ENCODE data around the gene CFAP58. TPM values are rescaled to one million over a fixed set of nuclear protein-coding genes. Genes with fewer than 3 reads are reported as not detected.
A peak's percentile ranks its signal among the peaks of the same experiment; 100 is the strongest.

Gene CFAP58
- total and polyA plus RNA-seq, 7 experiments from 2014 or later: 0.17 TPM; not detected in 6

- H3K27ac ChIP-seq (ENCODE audit: low read depth, low read length): no peak overlapping the region
- ChIA-PET CTCF (interaction anchor here (1.3 to 2.3 kb wide), 4 partner anchors 10 to 49 kb away, joined by 6 to 23 read pairs (median 9); no protein-coding TSS in a partner anchor), POLR2A (interaction anchor here (0.7 to 1.5 kb wide), 3 partner anchors 12 to 66 kb away, joined by 3 to 6 read pairs (median 4); no protein-coding TSS in a partner anchor)
- H3K27me3 ChIP-seq (ENCODE audit: control insufficient read depth in 2 of 2, insufficient read depth in 2 of 2, low read length in 2 of 2): no peaks in the 10 kb centered on the region
- peaks cover 15 to 38% (median 28%) of the 10 kb centered on the region in 7 donors for H3K4me1 Mint-ChIP-seq
- peaks cover 0 to 12% (median 0%) of the 10 kb centered on the region in 5 donors for H3K36me3 Mint-ChIP-seq
- H3K27ac Mint-ChIP-seq: peak overlapping the region in 2 of 9 donors; percentile 5 to 98
- H3K4me1 ChIP-seq (ENCODE audit: control insufficient read depth in 2 of 2, insufficient read depth in 2 of 2, low read length in 2 of 2): peaks cover 10 to 12% of the 10 kb centered on the region in 2 donors
- H3K9me3 ChIP-seq (ENCODE audit: control insufficient read depth in 2 of 3, low read length in 3 of 3): no peaks in the 10 kb centered on the region
- peaks cover 0 to 10% (median 0%) of the 10 kb centered on the region in 3 experiments for H3K36me3 ChIP-seq (ENCODE audit: control insufficient read depth in 2 of 3, insufficient read depth in 3 of 3, low read length in 3 of 3)
- intact Hi-C loops (cut with micrococcal nuclease): no loop called here
- H3K4me3 Mint-ChIP-seq: peak overlapping the region in 3 of 10 donors; percentile 91 to 98 (median 96)
- ATAC-seq (no peak), DNase-seq (no peak)
- H3K9me3 Mint-ChIP-seq: peaks cover 0 to 5% (median 2%) of the 10 kb centered on the region in 11 donors
- H3K27me3 Mint-ChIP-seq: peaks cover 0 to 10% (median 0%) of the 10 kb centered on the region in 5 donors
- no peak overlapping the region for H3K4me3 ChIP-seq (ENCODE audit: low read length)
Measured at GRCh38 chr10:104340641-104341040, 13.0 kb upstream of the CFAP58 start.

GRCh38 chr10:104342941-104343411 lies 10.7 kb upstream of the CFAP58 start:
- H3K4me3 ChIP-seq (ENCODE audit: low read length): no peak overlapping the region
- no peak overlapping the region for H3K4me3 Mint-ChIP-seq
- peaks cover 11 to 41% (median 32%) of the 10 kb centered on the region in 7 donors for H3K4me1 Mint-ChIP-seq
- intact Hi-C loops (cut with micrococcal nuclease): no loop called here
- peaks cover 0 to 9% (median 3%) of the 10 kb centered on the region in 11 donors for H3K9me3 Mint-ChIP-seq
- H3K36me3 Mint-ChIP-seq: peaks cover 0 to 10% (median 0%) of the 10 kb centered on the region in 5 donors
- DNase-seq (no peak), ATAC-seq (no peak)
- ChIA-PET CTCF (interaction anchor here (1.4 to 2.3 kb wide), 2 partner anchors 11 to 37 kb away, joined by 5 to 23 read pairs; partner anchors contain the start of gene CFAP58), POLR2A (interaction anchor here (1.3 kb wide), 1 partner anchor 50 kb away, joined by 5 read pairs; no protein-coding TSS in a partner anchor)
- no peaks in the 10 kb centered on the region for H3K9me3 ChIP-seq (ENCODE audit: control insufficient read depth in 2 of 3, low read length in 3 of 3)
- H3K27me3 Mint-ChIP-seq: peaks cover 0 to 10% (median 0%) of the 10 kb centered on the region in 5 donors
- no peak overlapping the region for H3K27ac ChIP-seq (ENCODE audit: low read depth, low read length)
- H3K4me1 ChIP-seq (ENCODE audit: control insufficient read depth in 2 of 2, insufficient read depth in 2 of 2, low read length in 2 of 2): peaks cover 5 to 12% of the 10 kb centered on the region in 2 donors
- H3K27me3 ChIP-seq (ENCODE audit: control insufficient read depth in 2 of 2, insufficient read depth in 2 of 2, low read length in 2 of 2): no peaks in the 10 kb centered on the region
- H3K27ac Mint-ChIP-seq: no peak overlapping the region
- H3K36me3 ChIP-seq (ENCODE audit: control insufficient read depth in 2 of 3, insufficient read depth in 3 of 3, low read length in 3 of 3): peaks cover 0 to 5% (median 0%) of the 10 kb centered on the region in 3 experiments

- DNase-seq: no peak
- Mint-ChIP-seq H3K36me3 (peaks cover 0 to 9% (median 0%) of the 10 kb centered on the region in 5 donors), H3K4me3 (no peak overlapping the region), H3K27me3 (peaks cover 0 to 8% (median 0%) of the 10 kb centered on the region in 5 donors), H3K4me1 (peaks cover 11 to 34% (median 27%) of the 10 kb centered on the region in 7 donors), H3K27ac (no peak overlapping the region), H3K9me3 (peaks cover 0 to 9% (median 3%) of the 10 kb centered on the region in 11 donors)
- Histone ChIP-seq H3K27me3 (ENCODE audit: control insufficient read depth in 2 of 2, insufficient read depth in 2 of 2, low read length in 2 of 2) (no peaks in the 10 kb centered on the region), H3K27ac (ENCODE audit: low read depth, low read length) (no peak overlapping the region), H3K9me3 (ENCODE audit: control insufficient read depth in 2 of 3, low read length in 3 of 3) (no peaks in the 10 kb centered on the region), H3K4me1 (ENCODE audit: control insufficient read depth in 2 of 2, insufficient read depth in 2 of 2, low read length in 2 of 2) (peaks cover 5 to 6% of the 10 kb centered on the region in 2 donors), H3K4me3 (ENCODE audit: low read length) (no peak overlapping the region), H3K36me3 (ENCODE audit: control insufficient read depth in 2 of 3, insufficient read depth in 3 of 3, low read length in 3 of 3) (no peaks in the 10 kb centered on the region)
- ChIA-PET CTCF (no interaction called here), POLR2A (interaction anchor here (0.8 kb wide), 1 partner anchor 10 kb away, joined by 3 read pairs; no protein-coding TSS in a partner anchor)
- intact Hi-C loops (cut with micrococcal nuclease): no loop called here
- ATAC-seq: no peak
Measured at GRCh38 chr10:104344219-104344618, 9.4 kb upstream of the CFAP58 start.

DNA sequence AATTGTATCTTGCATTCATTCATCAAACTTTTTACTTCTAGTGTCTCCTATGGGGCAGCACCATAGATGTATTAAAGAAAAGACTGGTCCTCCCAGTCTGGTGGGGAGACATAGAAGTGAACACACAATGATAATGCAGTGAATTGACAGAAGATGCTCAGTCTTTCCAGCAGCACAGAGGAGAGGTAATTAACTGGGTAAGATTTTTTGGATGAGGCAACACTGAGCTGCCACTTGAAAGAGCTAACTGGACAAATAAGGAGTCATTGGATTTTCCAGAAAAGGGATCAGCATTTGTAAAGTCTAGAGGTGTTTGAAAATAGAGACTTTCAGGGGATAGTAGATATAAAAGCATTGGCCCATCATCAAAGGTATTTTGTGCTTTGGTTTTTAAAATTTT lies 8.1 kb upstream of the CFAP58 start:
- ATAC-seq (no peak), DNase-seq (no peak)
- H3K4me3 Mint-ChIP-seq: peak overlapping the region in 2 of 10 donors; percentile 20 to 38
- H3K36me3 ChIP-seq (ENCODE audit: control insufficient read depth in 2 of 3, insufficient read depth in 3 of 3, low read length in 3 of 3): no peaks in the 10 kb centered on the region
- H3K4me1 ChIP-seq (ENCODE audit: control insufficient read depth in 2 of 2, insufficient read depth in 2 of 2, low read length in 2 of 2): peaks cover 5 to 11% of the 10 kb centered on the region in 2 donors
- H3K9me3 ChIP-seq (ENCODE audit: control insufficient read depth in 2 of 3, low read length in 3 of 3): no peaks in the 10 kb centered on the region
- H3K4me1 Mint-ChIP-seq: peaks cover 6 to 23% (median 18%) of the 10 kb centered on the region in 7 donors
- peak overlapping the region in 5 of 9 donors; percentile 26 to 72 (median 48) for H3K27ac Mint-ChIP-seq
- peaks cover 0 to 2% (median 0%) of the 10 kb centered on the region in 5 donors for H3K27me3 Mint-ChIP-seq
- H3K4me3 ChIP-seq (ENCODE audit: low read length): no peak overlapping the region
- ChIA-PET CTCF (interaction anchor here (0.7 to 10.9 kb wide), 5 partner anchors 24 to 72 kb away, joined by 3 to 259 read pairs (median 4); no protein-coding TSS in a partner anchor), POLR2A (interaction anchor here (0.8 to 2.4 kb wide), 7 partner anchors 7 to 54 kb away, joined by 3 to 11 read pairs (median 6); partner anchors contain the start of gene ITPRIP)
- H3K27ac ChIP-seq (ENCODE audit: low read depth, low read length): no peak overlapping the region
- no peaks in the 10 kb centered on the region for H3K27me3 ChIP-seq (ENCODE audit: control insufficient read depth in 2 of 2, insufficient read depth in 2 of 2, low read length in 2 of 2)
- peaks cover 0 to 9% (median 3%) of the 10 kb centered on the region in 11 donors for H3K9me3 Mint-ChIP-seq
- intact Hi-C loops (cut with micrococcal nuclease): no loop called here
- H3K36me3 Mint-ChIP-seq: peaks cover 0 to 9% (median 0%) of the 10 kb centered on the region in 5 donors

GRCh38 chr10:104345941-104346340 lies 7.7 kb upstream of the CFAP58 start:
- ATAC-seq (peak; percentile 46), DNase-seq (no peak)
- H3K4me1 ChIP-seq (ENCODE audit: control insufficient read depth in 2 of 2, insufficient read depth in 2 of 2, low read length in 2 of 2): peaks cover 5 to 11% of the 10 kb centered on the region in 2 donors
- intact Hi-C loops (cut with micrococcal nuclease): loop anchor here in 1 of 2 donors (1.0 kb wide), 1 partner anchor 8 kb away; the partner anchor contains the start of gene ITPRIP
- H3K27me3 Mint-ChIP-seq: peaks cover 0 to 2% (median 0%) of the 10 kb centered on the region in 5 donors
- peaks cover 0 to 9% (median 3%) of the 10 kb centered on the region in 11 donors for H3K9me3 Mint-ChIP-seq
- H3K27ac Mint-ChIP-seq: peak overlapping the region in 7 of 9 donors; percentile 26 to 90 (median 72)
- no peaks in the 10 kb centered on the region for H3K27me3 ChIP-seq (ENCODE audit: control insufficient read depth in 2 of 2, insufficient read depth in 2 of 2, low read length in 2 of 2)
- peak overlapping the region in 6 of 10 donors; percentile 6 to 76 (median 29) for H3K4me3 Mint-ChIP-seq
- ChIA-PET CTCF (interaction anchor here (0.7 to 10.9 kb wide), 6 partner anchors 8 to 72 kb away, joined by 3 to 259 read pairs (median 4); partner anchors contain the start of gene ITPRIP), POLR2A (interaction anchor here (0.8 to 2.4 kb wide), 6 partner anchors 8 to 55 kb away, joined by 3 to 11 read pairs (median 7); partner anchors contain the start of gene ITPRIP)
- H3K36me3 ChIP-seq (ENCODE audit: control insufficient read depth in 2 of 3, insufficient read depth in 3 of 3, low read length in 3 of 3): no peaks in the 10 kb centered on the region
- H3K36me3 Mint-ChIP-seq: peaks cover 0 to 9% (median 0%) of the 10 kb centered on the region in 5 donors
- H3K27ac ChIP-seq (ENCODE audit: low read depth, low read length): no peak overlapping the region
- H3K9me3 ChIP-seq (ENCODE audit: control insufficient read depth in 2 of 3, low read length in 3 of 3): no peaks in the 10 kb centered on the region
- H3K4me1 Mint-ChIP-seq: peaks cover 6 to 23% (median 18%) of the 10 kb centered on the region in 7 donors
- H3K4me3 ChIP-seq (ENCODE audit: low read length): no peak overlapping the region

DNA sequence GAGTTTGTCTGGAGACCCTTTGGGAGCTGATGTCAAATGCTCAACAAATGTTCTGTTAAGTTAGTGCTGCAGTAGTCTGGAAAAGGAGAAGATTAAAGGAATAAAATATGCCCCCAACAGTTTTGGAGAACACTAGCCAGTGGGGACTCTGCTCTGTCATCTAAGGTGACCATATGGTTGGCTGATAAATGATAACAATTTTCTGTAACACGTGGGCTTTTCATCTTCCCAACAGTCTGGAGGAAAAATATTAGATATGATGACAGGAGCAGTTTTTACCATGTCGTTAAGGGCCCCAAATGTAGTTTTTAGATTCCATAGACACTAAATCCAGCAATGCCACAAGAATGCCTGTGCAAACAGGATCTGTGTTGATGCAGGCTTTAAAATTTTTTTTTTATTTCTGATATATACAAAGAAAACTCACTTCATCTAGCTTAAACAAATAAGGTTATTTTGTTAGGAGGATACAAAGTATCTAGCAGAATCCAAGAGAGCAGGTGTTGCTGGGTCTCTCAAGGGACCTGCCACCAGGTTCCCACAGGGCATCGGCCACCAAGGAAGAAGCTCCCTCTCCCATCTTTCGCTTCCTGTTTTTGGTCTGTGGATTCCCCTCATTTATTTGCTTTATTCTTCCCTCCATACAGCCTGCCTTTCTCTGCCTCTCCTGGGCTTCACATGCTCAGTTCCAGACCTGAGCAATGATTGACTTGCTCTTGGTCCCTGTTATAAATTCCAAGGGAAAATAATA lies 6.2 kb upstream of the CFAP58 start:
- peaks cover 0 to 9% (median 0%) of the 10 kb centered on the region in 5 donors for H3K36me3 Mint-ChIP-seq
- Histone ChIP-seq H3K9me3 (ENCODE audit: control insufficient read depth in 2 of 3, low read length in 3 of 3) (no peaks in the 10 kb centered on the region), H3K4me3 (ENCODE audit: low read length) (no peak overlapping the region), H3K27me3 (ENCODE audit: control insufficient read depth in 2 of 2, insufficient read depth in 2 of 2, low read length in 2 of 2) (no peaks in the 10 kb centered on the region), H3K27ac (ENCODE audit: low read depth, low read length) (no peak overlapping the region), H3K4me1 (ENCODE audit: control insufficient read depth in 2 of 2, insufficient read depth in 2 of 2, low read length in 2 of 2) (peaks cover 5 to 11% of the 10 kb centered on the region in 2 donors), H3K36me3 (ENCODE audit: control insufficient read depth in 2 of 3, insufficient read depth in 3 of 3, low read length in 3 of 3) (no peaks in the 10 kb centered on the region)
- CTCF ChIA-PET: interaction anchor here (0.8 to 10.9 kb wide), 6 partner anchors 8 to 72 kb away, joined by 3 to 259 read pairs (median 4); partner anchors contain the start of gene ITPRIP
- POLR2A ChIA-PET: interaction anchor here (0.6 to 2.4 kb wide), 5 partner anchors 9 to 56 kb away, joined by 3 to 11 read pairs (median 4); partner anchors contain the start of gene ITPRIP
- H3K4me1 Mint-ChIP-seq: peaks cover 9 to 33% (median 19%) of the 10 kb centered on the region in 7 donors
- H3K27ac Mint-ChIP-seq: peak overlapping the region in 2 of 9 donors; percentile 27 to 46
- H3K9me3 Mint-ChIP-seq: peaks cover 0 to 9% (median 3%) of the 10 kb centered on the region in 11 donors
- DNase-seq (no peak), ATAC-seq (no peak)
- intact Hi-C loops (cut with micrococcal nuclease): no loop called here
- no peaks in the 10 kb centered on the region for H3K27me3 Mint-ChIP-seq
- peak overlapping the region in 1 of 10 donors; percentile 19 for H3K4me3 Mint-ChIP-seq

Data from naive thymus-derived CD4-positive, alpha-beta T cell (primary cell).